K562 (cell line): ENCODE results near the gene UBE2G2. TPM values are rescaled to one million over a fixed set of nuclear protein-coding genes. Genes with fewer than 3 reads are reported as not detected.

ENCODE experiments used
- CCAR2 ChIP-seq: fragments of 200-400 bp; formaldehyde crosslinking; IDR thresholded peaks from 2 replicates; pipeline ENCODE4 v1.6.1; 2017; ENCODE audit warnings: mild to moderate bottlenecking, low read depth, low read length
- CEBPB ChIP-seq: fragments of 450-650 bp; IDR thresholded peaks from 2 replicates; pipeline ENCODE4 v1.6.1; 2016; ENCODE audit warnings: missing genetic modification characterization, missing compliant biosample characterization
- CTCF ChIP-seq, 3 experiments: IDR thresholded peaks in 2 of 3; conservative IDR thresholded peaks in 1 of 3; 2 replicates each; pipeline ENCODE4 v1.5.1; 2011 to 2012; ENCODE audit warnings: low read length in 3 of 3, mild to moderate bottlenecking in 3 of 3, control low read depth in 2 of 3, improper control_type of control experiment in 1 of 3, inconsistent platforms in 1 of 3, low read depth in 1 of 3, mixed read lengths in 1 of 3, moderate library complexity in 1 of 3; ENCODE audit not compliant: insufficient read depth in 2 of 3
- ERF ChIP-seq: fragments of 450-650 bp; formaldehyde crosslinking; IDR thresholded peaks from 2 replicates; pipeline ENCODE4 v1.4.0; 2020; ENCODE audit warnings: mild to moderate bottlenecking, mixed read lengths
- EWSR1 ChIP-seq: fragments of 450-650 bp; IDR thresholded peaks from 2 replicates; pipeline ENCODE4 v1.6.1; 2018; ENCODE audit warnings: borderline replicate concordance, mild to moderate bottlenecking, low read depth, moderate library complexity; ENCODE audit not compliant: partially characterized antibody
- FOXP1 ChIP-seq: sonication (generic); formaldehyde crosslinking; IDR thresholded peaks from 2 replicates; pipeline ENCODE4 v1.8.0; 2022; ENCODE audit warnings: mild to moderate bottlenecking, missing genetic modification reagents
- ILF3 ChIP-seq: fragments of 450-650 bp; IDR thresholded peaks from 2 replicates; pipeline ENCODE4 v1.6.1; 2018; ENCODE audit warnings: antibody characterized with exemption, mild to moderate bottlenecking, moderate library complexity, borderline replicate concordance
- ILK ChIP-seq: fragments of 450-650 bp; IDR thresholded peaks from 2 replicates; pipeline ENCODE4 v1.6.1; 2016; ENCODE audit warnings: missing genetic modification characterization, low read depth, mild to moderate bottlenecking, missing compliant biosample characterization, moderate library complexity, borderline replicate concordance
- MAFF ChIP-seq: IDR thresholded peaks from 2 replicates; pipeline ENCODE4 v1.6.1; 2012; ENCODE audit warnings: low read length, improper control_type of control experiment
- NRF1 ChIP-seq, 2 experiments: fragments of 450-650 bp; IDR thresholded peaks in 1 of 2; conservative IDR thresholded peaks in 1 of 2; 2 replicates each; pipeline ENCODE4 v1.6.1; 2014; ENCODE audit warnings: mild to moderate bottlenecking in 2 of 2
- POLR2A ChIP-seq: fragments of 450-650 bp; conservative IDR thresholded peaks from 2 replicates; pipeline ENCODE4 v1.6.1; 2016
- ZFX ChIP-seq: sonication (generic); formaldehyde crosslinking; IDR thresholded peaks from 2 replicates; pipeline ENCODE4 v1.8.0; 2022; ENCODE audit warnings: mild to moderate bottlenecking, missing genetic modification reagents, moderate library complexity
- ZNF444 ChIP-seq: fragments of 250-450 bp; sonication (Bioruptor Pico); IDR thresholded peaks from 2 replicates; pipeline ENCODE4 v1.4.0; 2020; ENCODE audit warnings: mild to moderate bottlenecking, moderate library complexity
- ZNF583 ChIP-seq: fragments of 250-450 bp; sonication (Bioruptor Pico); IDR thresholded peaks from 2 replicates; pipeline ENCODE4 v1.4.0; 2020
- ZNF76 ChIP-seq: fragments of 250-450 bp; sonication (Bioruptor Pico); IDR thresholded peaks from 2 replicates; pipeline ENCODE4 v1.4.0; 2020; ENCODE audit warnings: mild to moderate bottlenecking, moderate library complexity, borderline replicate concordance
- ZNF766 ChIP-seq: fragments of 200-800 bp; sonication (Bioruptor generic); conservative IDR thresholded peaks from 2 replicates; pipeline ENCODE4 v1.6.1; 2016; ENCODE audit warnings: missing genetic modification characterization, missing compliant biosample characterization
- polyA plus RNA-seq, 8 experiments: library from polyadenylated mRNA; depleted of rRNA in 4 of 8; stranded (reverse) in 5 of 8; unstranded in 3 of 8; fragments of >200 nt; fragmentation: Nextera tagmentation in 2 of 8; fragmentation: Illumina TruSeq in 1 of 8; extraction: Ambion mirVana in 2 of 8; extraction: Trizol in 1 of 8; gene quantifications; 2 replicates each; pipeline versions ENCODE4 v1.2.1 to v1.2.3, GENCODE V29; 2011 to 2014; ENCODE audit warnings: inconsistent platforms in 1 of 8, missing spikeins in 1 of 8
- total RNA-seq, 7 experiments: library from RNA; depleted of rRNA in 6 of 7; stranded (reverse); fragments of >200 nt in 6 of 7; fragmentation: Illumina TruSeq in 2 of 7; extraction: Trizol in 2 of 7; gene quantifications; 2 replicates each; pipeline versions ENCODE4 v1.2.1 to v1.2.3, GENCODE V29; 2011 to 2021; ENCODE audit warnings: low replicate concordance in 1 of 7
- TF ChIP-seq, protein P1 (sequence below): sonication (generic); formaldehyde crosslinking; IDR thresholded peaks from 2 replicates; pipeline ENCODE4 v1.8.0; 2022; ENCODE audit warnings: missing genetic modification reagents, mild to moderate bottlenecking, moderate library complexity, borderline replicate concordance
- TF ChIP-seq, protein P2 (sequence below): fragments of 450-650 bp; IDR thresholded peaks from 2 replicates; pipeline ENCODE4 v1.6.1; 2017; ENCODE audit warnings: antibody characterized with exemption, mild to moderate bottlenecking
- TF ChIP-seq, protein P3 (sequence below): fragments of 250-450 bp; sonication (Bioruptor Pico); IDR thresholded peaks from 2 replicates; pipeline ENCODE4 v1.8.0; 2022; ENCODE audit warnings: inconsistent platforms, mild to moderate bottlenecking, moderate library complexity, borderline replicate concordance

UBE2G2 gene
- total and polyA plus RNA-seq, 9 of the 15 experiments (the other 6 are each of a cell fraction or from before 2014, with no cell fraction given) = 47.5 to 225 (median 140) TPM

- no peak for TF ChIP-seq EWSR1
- peak; percentile 100 for TF ChIP-seq ZNF766
- TF ChIP-seq, protein P1, sequence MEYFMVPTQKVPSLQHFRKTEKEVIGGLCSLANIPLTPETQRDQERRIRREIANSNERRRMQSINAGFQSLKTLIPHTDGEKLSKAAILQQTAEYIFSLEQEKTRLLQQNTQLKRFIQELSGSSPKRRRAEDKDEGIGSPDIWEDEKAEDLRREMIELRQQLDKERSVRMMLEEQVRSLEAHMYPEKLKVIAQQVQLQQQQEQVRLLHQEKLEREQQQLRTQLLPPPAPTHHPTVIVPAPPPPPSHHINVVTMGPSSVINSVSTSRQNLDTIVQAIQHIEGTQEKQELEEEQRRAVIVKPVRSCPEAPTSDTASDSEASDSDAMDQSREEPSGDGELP (CRISPR knock-in tag) = no peak; the same call in 1 of the 2 replicates
- peak in 1 of 2 experiments; percentile 88; a peak in 2 of 4 replicates for TF ChIP-seq NRF1 (conservative IDR thresholded peaks at IDR 0.05 in 1 of 2, IDR thresholded peaks at IDR 0.05 in 1 of 2)
- peak; percentile 99 for TF ChIP-seq ERF (CRISPR knock-in tag)
- TF ChIP-seq, protein P2, sequence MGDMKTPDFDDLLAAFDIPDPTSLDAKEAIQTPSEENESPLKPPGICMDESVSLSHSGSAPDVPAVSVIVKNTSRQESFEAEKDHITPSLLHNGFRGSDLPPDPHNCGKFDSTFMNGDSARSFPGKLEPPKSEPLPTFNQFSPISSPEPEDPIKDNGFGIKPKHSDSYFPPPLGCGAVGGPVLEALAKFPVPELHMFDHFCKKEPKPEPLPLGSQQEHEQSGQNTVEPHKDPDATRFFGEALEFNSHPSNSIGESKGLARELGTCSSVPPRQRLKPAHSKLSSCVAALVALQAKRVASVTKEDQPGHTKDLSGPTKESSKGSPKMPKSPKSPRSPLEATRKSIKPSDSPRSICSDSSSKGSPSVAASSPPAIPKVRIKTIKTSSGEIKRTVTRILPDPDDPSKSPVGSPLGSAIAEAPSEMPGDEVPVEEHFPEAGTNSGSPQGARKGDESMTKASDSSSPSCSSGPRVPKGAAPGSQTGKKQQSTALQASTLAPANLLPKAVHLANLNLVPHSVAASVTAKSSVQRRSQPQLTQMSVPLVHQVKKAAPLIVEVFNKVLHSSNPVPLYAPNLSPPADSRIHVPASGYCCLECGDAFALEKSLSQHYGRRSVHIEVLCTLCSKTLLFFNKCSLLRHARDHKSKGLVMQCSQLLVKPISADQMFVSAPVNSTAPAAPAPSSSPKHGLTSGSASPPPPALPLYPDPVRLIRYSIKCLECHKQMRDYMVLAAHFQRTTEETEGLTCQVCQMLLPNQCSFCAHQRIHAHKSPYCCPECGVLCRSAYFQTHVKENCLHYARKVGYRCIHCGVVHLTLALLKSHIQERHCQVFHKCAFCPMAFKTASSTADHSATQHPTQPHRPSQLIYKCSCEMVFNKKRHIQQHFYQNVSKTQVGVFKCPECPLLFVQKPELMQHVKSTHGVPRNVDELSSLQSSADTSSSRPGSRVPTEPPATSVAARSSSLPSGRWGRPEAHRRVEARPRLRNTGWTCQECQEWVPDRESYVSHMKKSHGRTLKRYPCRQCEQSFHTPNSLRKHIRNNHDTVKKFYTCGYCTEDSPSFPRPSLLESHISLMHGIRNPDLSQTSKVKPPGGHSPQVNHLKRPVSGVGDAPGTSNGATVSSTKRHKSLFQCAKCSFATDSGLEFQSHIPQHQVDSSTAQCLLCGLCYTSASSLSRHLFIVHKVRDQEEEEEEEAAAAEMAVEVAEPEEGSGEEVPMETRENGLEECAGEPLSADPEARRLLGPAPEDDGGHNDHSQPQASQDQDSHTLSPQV = peak; percentile 68
- TF ChIP-seq ZNF444 (CRISPR knock-in tag) = no peak; the same call in 1 of the 2 replicates
- TF ChIP-seq ZFX = peak; percentile 92
- peak; percentile 68; the same call in 1 of the 2 replicates for TF ChIP-seq ILF3
- TF ChIP-seq CEBPB (tag) = no peak
- peak; percentile 83 for TF ChIP-seq POLR2A
- no peak for TF ChIP-seq ILK (tag)
- TF ChIP-seq CCAR2 = no peak
- peak; percentile 98 for TF ChIP-seq ZNF583 (CRISPR knock-in tag)
- peak; percentile 54; the same call in 1 of the 2 replicates for TF ChIP-seq FOXP1 (CRISPR knock-in tag)
- TF ChIP-seq CTCF (IDR thresholded peaks at IDR 0.05 in 2 of 3, conservative IDR thresholded peaks at IDR 0.05 in 1 of 3; ENCODE audit: insufficient read depth in 2 of 3, low read depth in 1 of 3, low read length in 3 of 3) = 0 out of 6 replicates have a peak, but pooled peaks of 1 of the 3 experiments have one; percentile 13
- no peak for TF ChIP-seq MAFF
- TF ChIP-seq ZNF76 (CRISPR knock-in tag) = peak; percentile 96
- TF ChIP-seq, protein P3, sequence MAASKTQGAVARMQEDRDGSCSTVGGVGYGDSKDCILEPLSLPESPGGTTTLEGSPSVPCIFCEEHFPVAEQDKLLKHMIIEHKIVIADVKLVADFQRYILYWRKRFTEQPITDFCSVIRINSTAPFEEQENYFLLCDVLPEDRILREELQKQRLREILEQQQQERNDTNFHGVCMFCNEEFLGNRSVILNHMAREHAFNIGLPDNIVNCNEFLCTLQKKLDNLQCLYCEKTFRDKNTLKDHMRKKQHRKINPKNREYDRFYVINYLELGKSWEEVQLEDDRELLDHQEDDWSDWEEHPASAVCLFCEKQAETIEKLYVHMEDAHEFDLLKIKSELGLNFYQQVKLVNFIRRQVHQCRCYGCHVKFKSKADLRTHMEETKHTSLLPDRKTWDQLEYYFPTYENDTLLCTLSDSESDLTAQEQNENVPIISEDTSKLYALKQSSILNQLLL (CRISPR knock-in tag) = 0 out of 2 replicates have a peak, but pooled peaks have one; percentile 60
Measured at GRCh38 chr21:44817914-44818639, 16.5 kb upstream of the UBE2G2 start, which contains the start of gene SUMO3 (continued).
